ENCODE measurements around the gene SCLY.

Gene SCLY

GRCh38 chr2:238125127-238125885 lies 64.5 kb downstream of the SCLY start:
- FAIRE-seq (no peak), DNase-seq (ENCODE audit: low spot score) (no peak)

- no peak for DNase-seq (ENCODE audit: low spot score)
- no peak for FAIRE-seq
These were observed 65.5 kb downstream of the SCLY start for GRCh38 chr2:238126338-238126737.

GRCh38 chr2:238126775-238127164 lies 66.0 kb downstream of the SCLY start:
- FAIRE-seq (no peak), DNase-seq (ENCODE audit: low spot score) (no peak)

- FAIRE-seq = no peak
- no peak for DNase-seq (ENCODE audit: low spot score)
These were observed 66.6 kb downstream of the SCLY start for GRCh38 chr2:238127165-238128060.

- DNase-seq (ENCODE audit: low spot score) (no peak), FAIRE-seq (no peak)
These were observed 67.2 kb downstream of the SCLY start for GRCh38 chr2:238128061-238128440.

- no peak for FAIRE-seq
These were observed 67.8 kb downstream of the SCLY start for GRCh38 chr2:238128534-238129001.

GRCh38 chr2:238129166-238130010 lies 68.6 kb downstream of the SCLY start:
- no peak for DNase-seq (ENCODE audit: low spot score)
- no peak for FAIRE-seq

More at GRCh38 chr2:238128534-238129001, 67.8 kb downstream of the SCLY start:
- no peak for DNase-seq (ENCODE audit: low spot score)

GRCh38 chr2:238130111-238130695 lies 69.4 kb downstream of the SCLY start:
- DNase-seq (ENCODE audit: low spot score) (no peak), FAIRE-seq (no peak)

- FAIRE-seq (no peak), DNase-seq (ENCODE audit: low spot score) (no peak)
These were observed 70.2 kb downstream of the SCLY start for GRCh38 chr2:238130696-238131628.

GRCh38 chr2:238131761-238132462 lies 71.1 kb downstream of the SCLY start:
- no peak for FAIRE-seq
- DNase-seq (ENCODE audit: low spot score) = no peak

GRCh38 chr2:238132463-238133450 lies 72.0 kb downstream of the SCLY start:
- FAIRE-seq (no peak), DNase-seq (ENCODE audit: low spot score) (no peak)

GRCh38 chr2:238133499-238134392 lies 72.9 kb downstream of the SCLY start:
- no peak for DNase-seq (ENCODE audit: low spot score)
- FAIRE-seq = no peak

- no peak for FAIRE-seq
- DNase-seq (ENCODE audit: low spot score) = no peak
These were observed 73.6 kb downstream of the SCLY start for GRCh38 chr2:238134393-238134785.

GRCh38 chr2:238135601-238136150 lies 74.9 kb downstream of the SCLY start:
- FAIRE-seq (no peak), DNase-seq (ENCODE audit: low spot score) (no peak)

- DNase-seq (ENCODE audit: low spot score) (no peak), FAIRE-seq (no peak)
These were observed 76.2 kb downstream of the SCLY start for GRCh38 chr2:238136820-238137537.

GRCh38 chr2:238137885-238138284 lies 77.1 kb downstream of the SCLY start:
- no peak for FAIRE-seq

More at GRCh38 chr2:238137885-238138284, 77.1 kb downstream of the SCLY start:
- no peak for DNase-seq (ENCODE audit: low spot score)

Measured in RCC 7860 (cell line).